ENCODE measurements around the gene SLCO3A1. TPM values are rescaled to one million over a fixed set of nuclear protein-coding genes. Genes with fewer than 3 reads are reported as not detected.

Gene SLCO3A1
- total RNA-seq, 4 donors from 2014 or later: 10.9 to 18.1 (median 14.2) TPM

DNA sequence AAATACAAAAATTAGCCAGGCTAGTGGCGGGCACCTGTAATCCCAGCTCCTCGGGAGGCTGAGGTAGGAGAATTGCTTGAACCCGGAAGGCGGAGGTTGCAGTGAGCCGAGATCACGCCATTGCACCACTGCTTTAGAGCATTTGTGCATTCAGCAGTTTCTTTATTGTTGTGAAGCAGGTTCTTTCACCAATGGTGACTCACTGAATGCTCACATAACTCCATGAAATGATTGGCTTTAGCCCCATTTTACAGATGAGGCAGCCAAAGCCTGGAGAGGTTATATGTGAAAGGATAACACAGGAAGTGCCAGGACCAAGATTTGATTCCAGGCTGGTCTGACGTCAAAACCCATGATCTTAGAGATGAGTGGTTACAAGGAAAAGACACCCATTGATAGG is 195.2 kb downstream of the SLCO3A1 start:
- Histone ChIP-seq H3K4me3 (no peak overlapping the region), H3K27ac (peak overlapping the region; percentile 31 to 55 (median 48)), H3K36me3 (no peaks in the 10 kb centered on the region), H3K9me3 (no peaks in the 10 kb centered on the region), H3K27me3 (no peaks in the 10 kb centered on the region), H3K4me1 (peaks cover 18 to 36% (median 20%) of the 10 kb centered on the region in 3 donors)
- no peak for DNase-seq
- intact Hi-C loops (cut with DNase I): no loop called here
- TF ChIP-seq POLR2A (IDR thresholded peaks at IDR 0.05) (no peak), CTCF (IDR thresholded peaks at IDR 0.05) (no peak)
- WGBS, 2 donors: 38 to 76% methylated on average over 1 to 6 of the region's 7 CpGs

GRCh38 chr15:92049290-92049989 is 195.9 kb downstream of the SLCO3A1 start:
- Histone ChIP-seq H3K9me3 (no peaks in the 10 kb centered on the region), H3K36me3 (no peaks in the 10 kb centered on the region), H3K4me1 (peaks cover 13 to 29% (median 20%) of the 10 kb centered on the region in 3 donors), H3K27me3 (no peaks in the 10 kb centered on the region), H3K27ac (peak overlapping the region; percentile 31 to 55 (median 48)), H3K4me3 (no peak overlapping the region)
- intact Hi-C loops (cut with DNase I): no loop called here
- no peak for DNase-seq
- TF ChIP-seq POLR2A (IDR thresholded peaks at IDR 0.05) (no peak), CTCF (IDR thresholded peaks at IDR 0.05) (no peak)
- WGBS, 2 donors: 54 to 64% methylated on average over 6 to 9 of the region's 10 CpGs

DNA sequence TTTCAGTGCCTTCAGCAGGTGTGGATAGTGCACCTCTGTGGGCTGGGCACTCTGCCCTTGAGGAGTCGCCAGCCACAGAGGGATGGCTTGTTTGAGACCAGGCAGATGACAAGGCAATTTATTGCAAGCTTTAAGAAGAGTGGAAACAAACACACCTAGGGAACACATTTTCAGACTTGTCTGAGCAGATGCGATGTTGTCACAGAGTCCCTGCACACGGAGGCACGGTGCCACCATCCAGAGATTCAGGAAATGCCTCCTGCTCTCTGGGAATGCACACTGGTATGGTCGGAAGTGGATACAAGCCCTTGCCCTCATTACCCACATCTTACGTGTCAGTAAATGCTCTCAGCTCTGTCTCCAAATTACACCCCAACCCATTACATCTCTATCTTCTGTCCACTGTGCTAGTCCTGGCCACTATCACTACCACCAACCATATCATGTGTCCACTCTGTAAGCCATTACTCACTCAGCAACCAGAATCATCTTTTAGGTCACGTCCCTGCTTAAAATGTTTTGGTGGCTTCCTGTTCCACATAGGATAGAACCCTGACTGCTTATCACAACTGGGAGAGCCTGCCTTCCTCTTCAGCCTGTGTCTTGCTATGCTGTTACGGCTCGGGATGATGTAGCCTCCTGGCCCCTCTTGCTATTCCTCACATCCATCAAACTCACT is 196.9 kb downstream of the SLCO3A1 start:
- WGBS, 2 donors: 55 to 57% methylated on average over 8 to 9 of the region's 9 CpGs
- H3K27ac ChIP-seq: peak overlapping the region; percentile 31 to 55 (median 48)
- H3K27me3 ChIP-seq: no peaks in the 10 kb centered on the region
- H3K36me3 ChIP-seq: no peaks in the 10 kb centered on the region
- TF ChIP-seq POLR2A (IDR thresholded peaks at IDR 0.05) (no peak), CTCF (IDR thresholded peaks at IDR 0.05) (no peak)
- peaks cover 10 to 28% (median 20%) of the 10 kb centered on the region in 3 donors for H3K4me1 ChIP-seq
- H3K9me3 ChIP-seq: no peaks in the 10 kb centered on the region
- no peak for DNase-seq
- no peak overlapping the region for H3K4me3 ChIP-seq
- intact Hi-C loops (cut with DNase I): no loop called here

DNA sequence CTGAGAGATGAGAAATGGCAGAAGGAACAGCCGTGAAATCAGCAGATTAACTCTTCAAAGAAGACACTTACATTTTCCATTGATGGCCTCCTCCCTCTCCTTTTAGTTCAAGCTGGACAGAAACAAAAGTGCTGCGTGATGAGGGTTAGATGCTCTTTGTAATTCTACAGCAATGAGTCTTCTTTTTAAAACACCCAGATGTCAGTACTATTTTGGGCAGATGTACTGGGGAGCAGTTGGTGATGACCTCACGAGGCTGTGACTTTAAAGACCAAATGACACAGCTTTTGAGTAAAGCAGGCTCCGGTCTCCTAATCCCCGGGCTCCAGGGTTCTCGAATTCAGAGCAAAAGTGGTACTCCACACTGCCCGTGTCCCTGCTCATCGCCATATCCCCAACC is 198.2 kb downstream of the SLCO3A1 start:
- 82 to 86% methylated on average over 6 to 8 of the region's 8 CpGs for WGBS, 2 donors
- H3K27ac ChIP-seq: peak overlapping the region in 1 of 4 donors; percentile 32
- DNase-seq: no peak

More for the DNA sequence above, 198.2 kb downstream of the SLCO3A1 start:
- Histone ChIP-seq H3K4me1 (peaks cover 10 to 31% (median 20%) of the 10 kb centered on the region in 3 donors), H3K9me3 (no peaks in the 10 kb centered on the region), H3K4me3 (no peak overlapping the region), H3K27me3 (no peaks in the 10 kb centered on the region), H3K36me3 (no peaks in the 10 kb centered on the region)
- TF ChIP-seq CTCF (IDR thresholded peaks at IDR 0.05) (no peak), POLR2A (IDR thresholded peaks at IDR 0.05) (no peak)
- intact Hi-C loops (cut with DNase I): no loop called here
